Caco-2 (cell line): ENCODE results near the gene RHOT2. TPM values are rescaled to one million over a fixed set of nuclear protein-coding genes. Genes with fewer than 3 reads are reported as not detected.

Experiments used
- BruUV-seq: library from RNA; stranded (reverse); fragments of 400-500 nt; replicated peaks from 2 replicates; lab custom pipeline; 2021; lab: Mats Ljungman, UMichigan
- CTCF ChIA-PET: fragments of 300-600 bp; sonication (Branson Sonifier 250); formaldehyde crosslinking; loops from one replicate; lab custom pipeline; 2022; ENCODE audit warnings: antibody characterized with exemption; lab: Charles Lee
- POLR2A ChIA-PET: fragments of 300-600 bp; sonication (Branson Sonifier 250); formaldehyde crosslinking; loops from one replicate; lab custom pipeline; 2022; ENCODE audit warnings: antibody characterized with exemption; lab: Charles Lee
- DNase-seq, 2 experiments: peaks; one replicate each; pipeline versions ENCODE4 v3.0.0 to v3.0.0-alpha.2; 2020 to 2022
- H3K27me3 ChIP-seq: replicated peaks from 2 replicates; pipeline ENCODE4 v1.6.0; 2011; ENCODE audit warnings: low read length; ENCODE audit not compliant: control insufficient read depth, insufficient read depth
- H3K36me3 ChIP-seq: 2 replicates; pipeline ENCODE4 v1.5.1; 2011; ENCODE audit warnings: low read length; ENCODE audit not compliant: control insufficient read depth, insufficient read depth
- H3K4me1 ChIP-seq: fragments of 250-450 bp; sonication (Bioruptor Pico); 2 replicates; pipeline ENCODE4 v1.5.1; 2020; ENCODE audit warnings: mild to moderate bottlenecking
- H3K4me3 ChIP-seq: 2 replicates; pipeline ENCODE4 v1.5.1; 2011; ENCODE audit warnings: low read depth, mild to moderate bottlenecking, control low read depth, low read length
- H3K9me3 ChIP-seq: fragments of 250-450 bp; sonication (Bioruptor Pico); 2 replicates; pipeline ENCODE4 v1.5.1; 2020; ENCODE audit warnings: mild to moderate bottlenecking, moderate library complexity
- H3K27ac Mint-ChIP-seq: one replicate; pipeline ENCODE4 v1.8.0; 2022; ENCODE audit warnings: mixed read lengths; ENCODE audit not compliant: unreplicated experiment
- H3K27me3 Mint-ChIP-seq: one replicate; pipeline ENCODE4 v1.8.0; 2022; ENCODE audit warnings: mixed read lengths; ENCODE audit not compliant: insufficient read depth, unreplicated experiment
- H3K36me3 Mint-ChIP-seq: one replicate; pipeline ENCODE4 v1.8.0; 2022; ENCODE audit warnings: mild to moderate bottlenecking, mixed read lengths; ENCODE audit not compliant: insufficient read depth, unreplicated experiment
- H3K4me1 Mint-ChIP-seq: one replicate; pipeline ENCODE4 v1.8.0; 2022; ENCODE audit warnings: low read depth, mixed read lengths; ENCODE audit not compliant: unreplicated experiment
- H3K4me3 Mint-ChIP-seq: one replicate; pipeline ENCODE4 v1.8.0; 2022; ENCODE audit warnings: mild to moderate bottlenecking, moderate library complexity, mixed read lengths; ENCODE audit not compliant: unreplicated experiment
- H3K9me3 Mint-ChIP-seq: one replicate; pipeline ENCODE4 v1.8.0; 2022; ENCODE audit warnings: mixed read lengths; ENCODE audit not compliant: unreplicated experiment
- intact Hi-C: fragments of 100-400 bp; cut with micrococcal nuclease; formaldehyde crosslinking; loops from one replicate; pipeline ENCODE4 v1.10.0; 2022; ENCODE audit not compliant: unreplicated experiment
- total RNA-seq: library from RNA; stranded (reverse); gene quantifications from 2 replicates; pipeline ENCODE4 v1.2.3, GENCODE V29; 2022
- TF ChIP-seq, protein P1 (sequence below), 2 experiments: fragments of 200-600 bp in 1 of 2; IDR thresholded peaks; 1 replicate in 1 of 2; 2 replicates in 1 of 2; pipeline versions ENCODE4 v1.5.1 to v1.8.0; 2011 to 2022; ENCODE audit warnings: antibody characterized with exemption in 1 of 2, control low read depth in 1 of 2, inconsistent platforms in 1 of 2, low read depth in 1 of 2, low read length in 1 of 2, mild to moderate bottlenecking in 1 of 2, moderate library complexity in 1 of 2; ENCODE audit not compliant: insufficient read depth in 1 of 2, severe bottlenecking in 1 of 2, unreplicated experiment in 1 of 2

Gene RHOT2
- total RNA-seq, 1 experiment from 2014 or later, result 96.7 TPM

DNA sequence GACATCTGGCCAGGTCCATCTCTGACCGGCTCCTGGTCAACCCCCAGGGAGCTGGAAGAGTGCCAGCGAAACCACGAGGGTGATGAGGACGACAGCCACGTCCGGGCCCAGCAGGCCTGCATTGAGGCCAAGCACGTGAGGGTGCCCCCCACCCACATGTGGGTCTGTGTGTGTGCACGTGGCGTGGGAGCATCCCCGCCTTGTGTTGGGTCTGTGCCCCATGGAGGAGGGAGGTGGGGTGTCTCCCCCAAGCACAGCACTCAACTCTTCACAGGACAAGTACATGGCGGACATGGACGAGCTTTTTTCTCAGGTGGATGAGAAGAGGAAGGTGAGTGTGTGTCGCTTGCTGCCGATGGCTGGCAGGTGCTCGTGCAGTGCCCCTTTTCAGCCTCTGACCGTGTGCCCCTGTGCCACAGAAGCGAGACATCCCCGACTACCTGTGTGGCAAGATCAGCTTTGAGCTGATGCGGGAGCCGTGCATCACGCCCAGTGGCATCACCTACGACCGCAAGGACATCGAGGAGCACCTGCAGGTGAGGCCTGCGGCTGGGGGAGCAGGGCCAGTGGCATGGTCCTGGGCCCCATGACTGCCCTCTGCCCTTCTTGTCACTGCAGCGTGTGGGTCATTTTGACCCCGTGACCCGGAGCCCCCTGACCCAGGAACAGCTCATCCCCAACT, 14.0 kb downstream of the RHOT2 start:
- intact Hi-C loops, result no loop called here
- H3K9me3 ChIP-seq, result no peaks in the 10 kb centered on the region
- H3K36me3 Mint-ChIP-seq, result peaks cover 66% of the 10 kb centered on the region
- no peaks in the 10 kb centered on the region for H3K27me3 ChIP-seq
- no peak for DNase-seq
- H3K27ac Mint-ChIP-seq, result peak overlapping the region; percentile 16
- CTCF ChIA-PET, result no interaction called here
- no peak overlapping the region; the same call in 1 of the 2 replicates for H3K4me3 ChIP-seq
- peaks cover 37% of the 10 kb centered on the region for H3K4me1 ChIP-seq
- TF ChIP-seq, protein P1, sequence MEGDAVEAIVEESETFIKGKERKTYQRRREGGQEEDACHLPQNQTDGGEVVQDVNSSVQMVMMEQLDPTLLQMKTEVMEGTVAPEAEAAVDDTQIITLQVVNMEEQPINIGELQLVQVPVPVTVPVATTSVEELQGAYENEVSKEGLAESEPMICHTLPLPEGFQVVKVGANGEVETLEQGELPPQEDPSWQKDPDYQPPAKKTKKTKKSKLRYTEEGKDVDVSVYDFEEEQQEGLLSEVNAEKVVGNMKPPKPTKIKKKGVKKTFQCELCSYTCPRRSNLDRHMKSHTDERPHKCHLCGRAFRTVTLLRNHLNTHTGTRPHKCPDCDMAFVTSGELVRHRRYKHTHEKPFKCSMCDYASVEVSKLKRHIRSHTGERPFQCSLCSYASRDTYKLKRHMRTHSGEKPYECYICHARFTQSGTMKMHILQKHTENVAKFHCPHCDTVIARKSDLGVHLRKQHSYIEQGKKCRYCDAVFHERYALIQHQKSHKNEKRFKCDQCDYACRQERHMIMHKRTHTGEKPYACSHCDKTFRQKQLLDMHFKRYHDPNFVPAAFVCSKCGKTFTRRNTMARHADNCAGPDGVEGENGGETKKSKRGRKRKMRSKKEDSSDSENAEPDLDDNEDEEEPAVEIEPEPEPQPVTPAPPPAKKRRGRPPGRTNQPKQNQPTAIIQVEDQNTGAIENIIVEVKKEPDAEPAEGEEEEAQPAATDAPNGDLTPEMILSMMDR (IDR thresholded peaks at IDR 0.05; ENCODE audit: insufficient read depth in 1 of 2, low read depth in 1 of 2, low read length in 1 of 2, severe bottlenecking in 1 of 2, unreplicated experiment in 1 of 2), result no peak
- H3K27me3 Mint-ChIP-seq, result no peaks in the 10 kb centered on the region
- TSS peak; percentile 70 for BruUV-seq
- H3K36me3 ChIP-seq, result 0 out of 2 replicates have a peak, but pooled peaks cover 4% of the 10 kb centered on the region
- peak overlapping the region; percentile 79 for H3K4me3 Mint-ChIP-seq
- no peaks in the 10 kb centered on the region for H3K4me1 Mint-ChIP-seq
- POLR2A ChIA-PET, result interaction anchor here (0.5 kb wide), 1 partner anchor 28 kb away, joined by 7 read pairs; no protein-coding TSS in a partner anchor
- H3K9me3 Mint-ChIP-seq, result no peaks in the 10 kb centered on the region

DNA sequence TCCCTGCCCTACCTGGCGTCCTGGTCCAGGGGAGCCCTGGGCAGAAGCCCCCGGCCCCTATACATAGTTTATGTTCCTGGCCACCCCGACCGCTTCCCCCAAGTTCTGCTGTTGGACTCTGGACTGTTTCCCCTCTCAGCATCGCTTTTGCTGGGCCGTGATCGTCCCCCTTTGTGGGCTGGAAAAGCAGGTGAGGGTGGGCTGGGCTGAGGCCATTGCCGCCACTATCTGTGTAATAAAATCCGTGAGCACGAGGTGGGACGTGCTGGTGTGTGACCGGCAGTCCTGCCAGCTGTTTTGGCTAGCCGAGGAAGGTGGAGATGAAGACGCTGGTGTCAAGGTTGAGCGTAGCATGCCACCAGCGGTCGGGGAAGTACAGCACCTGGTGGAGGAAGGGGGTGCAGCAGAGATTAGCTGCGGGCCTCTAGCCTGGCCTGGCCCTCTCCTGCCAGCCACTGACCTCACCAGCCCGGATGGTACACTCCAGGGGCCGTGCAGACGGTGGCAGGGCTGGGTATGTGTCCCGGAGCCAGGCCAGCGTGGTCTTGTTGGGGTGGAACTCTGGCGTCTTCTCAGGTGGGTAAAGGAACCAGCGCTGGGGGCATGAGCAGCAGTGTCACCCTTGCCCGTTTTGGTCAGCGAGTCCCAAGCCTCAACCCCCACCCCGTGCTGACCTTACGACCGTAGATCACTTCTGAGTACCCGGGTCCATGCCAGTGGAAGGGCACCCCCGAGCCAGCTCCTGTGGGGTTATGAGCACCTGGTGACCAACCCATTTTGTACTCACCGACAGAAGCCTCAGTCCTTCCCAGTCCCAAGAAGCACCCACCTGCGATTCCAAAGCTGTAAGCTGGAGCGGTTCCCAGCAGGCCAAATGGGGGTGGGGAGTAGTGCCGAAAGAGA, 14.8 kb downstream of the RHOT2 start:
- DNase-seq, result no peak
- Mint-ChIP-seq H3K9me3 (no peaks in the 10 kb centered on the region), H3K27me3 (no peaks in the 10 kb centered on the region), H3K36me3 (peaks cover 66% of the 10 kb centered on the region), H3K27ac (peak overlapping the region; percentile 84), H3K4me3 (peak overlapping the region; percentile 87), H3K4me1 (no peaks in the 10 kb centered on the region)
- POLR2A ChIA-PET, result no interaction called here
- peaks cover 37% of the 10 kb centered on the region for H3K4me1 ChIP-seq
- H3K4me3 ChIP-seq, result peak overlapping the region; percentile 86; the same call in 1 of the 2 replicates
- H3K36me3 ChIP-seq, result 0 out of 2 replicates have a peak, but pooled peaks cover 4% of the 10 kb centered on the region
- TF ChIP-seq, protein P1 (IDR thresholded peaks at IDR 0.05; ENCODE audit: insufficient read depth in 1 of 2, low read depth in 1 of 2, low read length in 1 of 2, severe bottlenecking in 1 of 2, unreplicated experiment in 1 of 2), result no peak
- no peaks in the 10 kb centered on the region for H3K9me3 ChIP-seq
- no peaks in the 10 kb centered on the region for H3K27me3 ChIP-seq
- CTCF ChIA-PET, result no interaction called here
- BruUV-seq, result TSS peak; percentile 56
- intact Hi-C loops, result no loop called here

DNA sequence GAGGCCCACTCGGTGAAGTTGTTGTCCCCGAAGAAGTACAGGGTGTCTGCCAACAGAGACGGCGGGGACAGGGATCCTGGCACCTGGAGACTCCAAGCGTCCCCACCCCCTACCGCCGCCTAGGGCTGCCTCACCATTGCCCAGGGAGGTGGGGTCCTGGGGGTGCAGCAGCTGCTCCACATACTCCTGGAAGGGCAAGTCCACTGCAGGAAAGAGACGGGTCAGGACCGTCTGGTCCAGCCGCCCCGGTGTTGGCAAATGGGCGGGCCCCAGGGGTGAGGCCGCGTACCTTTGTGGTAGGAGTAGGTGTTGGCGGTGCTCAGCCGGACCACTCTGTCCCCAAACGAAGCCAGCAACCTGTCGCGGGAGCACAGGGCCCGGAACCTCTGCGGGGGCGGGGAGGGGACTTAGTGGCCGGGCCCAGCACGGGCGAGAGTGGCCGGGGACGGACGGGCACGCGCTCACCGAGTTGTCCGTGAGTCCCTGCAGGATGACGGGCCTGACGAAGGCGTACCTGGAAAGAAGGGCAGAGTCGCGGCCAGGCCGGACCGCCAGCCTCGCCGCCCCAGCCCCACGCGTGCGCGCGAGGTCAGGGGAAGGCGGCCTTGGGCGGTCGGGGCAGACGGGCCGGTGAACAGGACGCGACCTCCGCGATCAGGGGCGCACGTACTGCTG, 15.6 kb downstream of the RHOT2 start:
- intact Hi-C loops, result no loop called here
- Histone ChIP-seq H3K27me3 (no peaks in the 10 kb centered on the region), H3K36me3 (0 out of 2 replicates have a peak, but pooled peaks cover 4% of the 10 kb centered on the region), H3K4me3 (peak overlapping the region; percentile 86), H3K4me1 (peaks cover 37% of the 10 kb centered on the region), H3K9me3 (no peaks in the 10 kb centered on the region)
- ChIA-PET POLR2A (no interaction called here), CTCF (no interaction called here)
- peak overlapping the region; percentile 87 for H3K4me3 Mint-ChIP-seq
- TF ChIP-seq, protein P1 (IDR thresholded peaks at IDR 0.05; ENCODE audit: insufficient read depth in 1 of 2, low read depth in 1 of 2, low read length in 1 of 2, severe bottlenecking in 1 of 2, unreplicated experiment in 1 of 2), result no peak
- H3K9me3 Mint-ChIP-seq, result no peaks in the 10 kb centered on the region
- H3K36me3 Mint-ChIP-seq, result peaks cover 60% of the 10 kb centered on the region
- BruUV-seq, result no TSS peak
- DNase-seq, result no peak
- H3K27ac Mint-ChIP-seq, result peak overlapping the region; percentile 84
- H3K27me3 Mint-ChIP-seq, result no peaks in the 10 kb centered on the region
- no peaks in the 10 kb centered on the region for H3K4me1 Mint-ChIP-seq
